NCI-H1694 treated with DMSO at 0.1 percent for 48 hours (cell line): Measurements from ENCODE around the gene ELF1.
"Not testable (repeated sequence)": the region's sequence is repeated elsewhere in the genome, so short reads cannot be mapped to it uniquely, and the experiment has no call there.

Experiments used
- DNase-seq: peaks from one replicate; lab custom pipeline; 2025; lab: John Stamatoyannopoulos, UW

Gene ELF1

DNA sequence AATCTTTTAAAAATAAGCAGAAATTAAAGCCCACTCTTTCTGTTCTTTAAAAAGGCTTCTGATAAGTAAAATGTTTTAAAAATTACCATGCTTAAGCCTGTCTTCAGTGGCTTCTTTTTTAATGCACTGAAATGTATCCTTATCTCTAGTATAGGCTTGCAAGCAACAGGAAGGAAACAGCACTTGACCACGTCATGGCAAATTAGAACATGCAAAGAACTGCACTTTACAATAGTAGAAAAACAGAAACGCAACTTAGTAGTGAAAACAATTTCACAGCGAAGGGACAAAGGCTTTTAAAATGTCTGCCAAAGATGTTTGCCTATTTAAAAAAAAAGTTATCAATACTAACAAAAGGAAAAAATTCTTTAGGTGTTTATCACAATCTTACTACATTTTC is 36.3 kb downstream of the ELF1 start:
- DNase-seq: no peak

DNA sequence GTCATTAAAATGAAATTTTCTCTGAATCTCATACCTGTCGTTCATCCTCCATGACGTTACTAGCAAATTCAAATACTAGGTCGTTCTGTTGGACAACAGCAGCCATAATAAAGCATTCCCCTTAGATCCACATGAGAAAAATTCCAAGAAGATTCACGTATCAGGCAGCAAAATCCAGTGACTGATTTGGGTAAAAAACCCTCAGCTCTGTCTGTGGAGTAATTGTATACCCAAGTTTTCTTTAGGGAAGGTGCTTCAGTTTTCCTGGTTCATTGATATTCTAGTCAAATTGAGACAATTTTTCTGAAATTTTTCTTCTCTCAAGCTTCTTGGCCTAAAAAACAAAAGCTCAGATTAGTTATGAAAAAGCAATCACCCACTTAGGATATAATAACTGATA is 37.2 kb downstream of the ELF1 start:
- no peak for DNase-seq

DNA sequence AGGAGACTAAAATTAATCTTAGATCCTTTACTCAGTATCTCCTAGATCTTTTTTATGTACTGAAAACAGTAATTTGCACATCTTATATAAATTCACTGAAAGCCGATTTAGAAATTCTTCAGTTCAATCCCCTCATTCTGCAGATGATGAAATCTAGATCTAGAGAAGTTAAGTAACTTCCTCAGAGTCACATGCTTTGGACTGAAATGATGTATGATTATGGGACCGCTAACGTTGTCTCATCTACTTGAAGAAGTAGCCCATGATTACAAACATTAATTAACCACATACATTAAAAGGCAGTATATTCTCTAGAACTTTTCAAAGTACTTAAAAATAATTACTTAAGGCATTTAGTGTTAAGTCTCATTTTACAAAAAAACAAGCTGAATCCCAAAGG is 37.8 kb downstream of the ELF1 start:
- no peak for DNase-seq

DNA sequence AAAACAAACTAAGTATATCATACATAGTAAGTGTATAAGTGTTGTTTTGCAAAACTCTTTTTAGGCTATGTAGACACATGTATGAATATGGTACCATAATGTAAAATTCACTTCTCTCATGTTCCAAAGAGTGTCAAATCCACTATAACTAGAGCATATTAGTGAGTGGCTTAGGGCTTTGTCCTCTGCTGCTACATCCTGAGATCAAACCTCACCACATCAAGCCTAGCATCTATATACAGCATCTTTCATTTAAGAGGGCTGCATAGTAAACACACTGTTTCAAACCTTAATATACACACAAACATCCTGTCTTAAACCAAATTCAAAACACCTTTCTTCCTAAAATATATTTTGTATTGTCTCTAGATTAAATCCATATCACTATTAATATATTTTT is 38.7 kb downstream of the ELF1 start:
- no peak for DNase-seq

DNA sequence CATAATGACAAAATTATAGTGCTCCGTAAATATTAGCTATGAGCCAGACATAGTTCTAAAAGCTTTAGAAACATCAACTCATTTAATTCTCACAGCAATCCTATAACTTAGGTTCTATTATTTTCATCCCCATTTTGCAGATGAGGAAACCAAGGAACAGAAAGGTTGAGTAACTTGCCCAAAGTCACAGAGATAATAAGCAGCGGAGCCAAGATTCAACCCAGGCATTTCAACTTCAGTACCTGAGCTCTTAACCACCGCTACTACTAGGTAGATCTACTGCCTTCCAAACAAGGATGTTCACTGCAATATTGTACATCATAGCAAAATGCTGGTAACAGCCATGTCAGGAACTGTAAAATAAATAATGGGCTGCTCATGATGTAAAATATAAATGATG is 39.9 kb downstream of the ELF1 start:
- no peak for DNase-seq

DNA sequence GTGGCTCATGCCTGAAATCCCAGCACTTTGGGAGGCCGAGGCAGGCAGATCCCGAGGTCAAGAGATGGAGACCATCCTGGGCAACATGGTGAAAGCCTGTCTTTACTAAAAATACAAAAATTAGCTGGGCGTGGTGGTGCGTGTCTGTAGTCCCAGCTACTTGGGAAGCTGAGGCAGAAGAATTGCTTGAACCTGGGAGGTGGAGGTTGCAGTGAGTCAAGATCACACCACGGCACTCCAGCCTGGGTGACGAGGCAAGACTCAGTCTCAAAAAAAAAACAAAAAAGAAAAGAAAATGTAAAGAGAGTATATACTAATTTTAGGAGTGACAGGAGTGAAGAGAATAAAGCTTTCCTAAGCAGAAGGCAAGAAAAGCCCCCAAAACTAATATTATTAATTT is 41.0 kb downstream of the ELF1 start:
- not testable (repeated sequence) for DNase-seq

DNA sequence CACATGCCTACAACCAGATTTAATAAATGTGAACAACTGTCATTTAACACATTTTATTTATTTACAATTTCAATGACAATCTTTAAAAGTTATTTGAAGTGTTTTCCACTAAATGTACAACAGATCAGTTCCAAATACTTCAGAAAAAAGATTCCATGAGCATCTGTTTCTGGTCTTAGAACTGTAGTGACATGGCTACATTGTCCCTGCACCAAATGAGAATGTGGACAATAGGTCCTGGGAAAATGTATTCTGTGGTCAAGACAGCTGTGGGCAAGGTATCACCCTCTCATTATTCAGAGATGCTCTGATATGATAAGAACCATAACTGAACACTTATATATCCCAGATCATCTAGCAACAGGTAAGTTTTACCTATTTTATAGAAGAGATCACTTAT is 43.7 kb downstream of the ELF1 start:
- DNase-seq: no peak

DNA sequence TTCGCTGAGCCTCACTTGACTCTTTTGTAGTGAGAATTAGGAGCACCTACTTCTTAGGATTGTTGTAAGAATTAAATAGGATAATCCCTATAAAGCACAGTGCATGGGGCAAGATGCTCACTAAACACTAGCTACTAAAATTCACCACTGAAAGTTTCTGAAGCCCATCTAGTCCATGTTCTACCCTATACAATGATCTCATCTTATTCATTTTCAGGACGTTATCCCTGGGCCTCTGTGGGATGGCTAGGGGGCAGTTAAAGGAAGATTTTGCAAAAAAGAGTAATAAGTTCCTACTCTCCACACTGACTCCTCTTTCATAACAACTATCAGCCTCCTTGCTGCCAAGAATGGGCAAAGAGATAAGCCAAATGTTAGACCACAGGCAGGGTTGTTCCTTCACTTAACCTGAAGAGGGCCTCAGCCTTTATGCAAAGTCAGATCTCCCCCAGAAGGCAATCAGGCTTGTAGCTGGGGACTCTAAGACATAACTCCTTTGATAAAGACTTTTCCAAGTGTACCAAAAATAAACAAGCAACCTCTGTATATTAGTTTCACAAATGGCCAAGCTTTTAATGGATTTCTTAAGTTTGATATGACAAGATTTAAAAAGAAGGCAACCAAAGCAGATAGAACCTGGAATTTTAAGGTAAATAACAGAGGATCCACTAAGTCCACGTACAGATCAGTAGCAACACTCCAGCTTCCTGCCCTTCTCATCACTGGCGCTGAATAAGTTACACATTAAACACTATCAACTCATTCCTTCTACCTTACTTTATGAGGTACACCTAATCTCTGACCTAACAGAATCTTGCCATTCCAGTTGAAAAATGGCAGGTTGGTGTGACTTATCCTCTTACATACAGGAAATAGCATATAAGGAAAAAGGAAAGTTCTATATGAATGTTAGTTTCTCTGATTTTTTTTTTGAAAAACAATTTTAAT is 44.4 kb downstream of the ELF1 start:
- no peak for DNase-seq

DNA sequence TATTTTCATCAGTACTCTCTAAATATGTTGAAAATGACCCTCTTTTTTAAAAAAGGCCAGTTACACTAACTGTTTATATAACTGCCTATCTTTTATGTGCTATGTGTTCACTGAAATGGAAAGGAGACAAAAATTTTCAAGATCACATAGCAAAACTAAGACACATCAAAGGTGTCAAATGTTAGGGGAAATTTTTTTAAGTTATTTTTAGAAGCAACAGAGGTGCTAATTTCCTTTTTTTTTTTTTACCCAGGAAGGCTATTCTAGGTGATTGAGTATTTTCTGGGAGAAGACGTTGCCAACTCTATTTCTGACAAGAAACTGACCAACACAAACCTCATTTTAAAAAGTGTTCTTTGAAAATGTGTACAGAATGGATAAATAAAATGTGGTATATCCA is 45.7 kb downstream of the ELF1 start:
- no peak for DNase-seq

DNA sequence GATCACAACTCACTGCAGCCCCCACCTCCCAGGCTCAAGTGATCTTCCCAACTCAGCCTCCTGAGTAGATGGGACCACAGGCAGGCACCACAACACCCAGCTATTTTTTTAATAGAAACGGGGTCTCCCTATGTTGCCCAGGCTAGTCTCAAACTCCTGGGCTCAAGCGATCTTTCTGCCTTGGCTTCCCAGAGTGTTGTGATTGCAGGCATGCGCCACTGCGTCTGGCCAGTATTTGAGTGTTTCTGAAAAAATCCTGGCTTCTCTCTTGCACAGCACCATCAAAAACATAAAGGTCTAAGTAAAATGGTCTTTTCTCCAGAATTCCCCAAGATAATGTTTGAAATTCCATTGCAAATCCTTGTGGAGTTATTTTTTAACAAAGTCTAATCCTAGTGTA is 47.8 kb downstream of the ELF1 start:
- DNase-seq: no peak

DNA sequence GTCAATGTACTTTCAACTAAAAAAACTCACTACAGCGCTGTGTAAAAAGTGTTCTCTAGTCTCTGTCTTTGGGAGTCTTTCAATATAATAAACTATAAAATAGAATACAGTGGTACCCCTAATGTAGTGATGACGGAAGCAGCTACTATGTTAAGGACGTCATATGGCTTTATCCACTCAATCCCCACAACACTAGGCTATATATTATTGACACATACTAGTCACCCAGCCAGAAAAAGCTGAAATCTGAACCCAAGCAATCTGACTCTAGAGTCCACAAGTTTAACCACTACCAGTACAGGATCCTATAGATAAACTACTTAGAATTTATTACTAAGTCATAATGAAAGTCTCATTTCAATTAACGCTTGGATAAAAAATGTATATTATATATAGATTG is 48.3 kb downstream of the ELF1 start:
- DNase-seq: no peak

DNA sequence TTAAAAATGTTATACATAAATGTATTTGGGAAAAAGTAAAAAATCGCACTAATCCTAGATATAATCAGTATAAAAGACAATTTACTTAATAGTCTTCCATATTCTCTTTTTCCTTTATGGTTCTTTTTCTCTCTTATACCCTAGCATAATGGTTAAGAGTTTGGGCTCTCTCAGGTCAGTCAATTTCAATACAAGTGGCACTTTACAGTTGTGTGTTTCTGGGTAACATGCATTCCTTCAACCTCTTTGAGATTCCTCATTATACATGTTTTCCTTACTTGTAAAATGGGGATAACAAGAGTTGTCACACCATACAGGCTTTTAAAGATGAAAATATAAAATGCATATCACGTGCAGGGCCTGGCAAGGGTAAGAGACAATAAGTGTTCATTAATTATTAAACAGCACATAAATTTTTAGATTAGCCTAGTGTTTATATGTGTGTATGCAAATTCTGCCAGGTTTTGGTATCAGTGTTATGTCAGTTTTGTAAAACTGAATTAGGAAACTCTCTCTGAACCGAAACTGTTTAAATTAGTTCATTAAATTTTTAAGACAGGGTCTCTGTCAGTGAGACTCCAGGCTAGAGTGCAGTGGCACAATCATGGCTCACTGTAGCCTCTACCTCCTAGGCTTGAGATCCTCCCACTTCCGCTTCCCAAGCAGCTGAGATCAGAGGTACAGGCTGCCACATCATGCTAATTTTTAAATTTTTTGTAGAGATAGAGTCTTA is 49.8 kb downstream of the ELF1 start:
- no peak for DNase-seq

DNA sequence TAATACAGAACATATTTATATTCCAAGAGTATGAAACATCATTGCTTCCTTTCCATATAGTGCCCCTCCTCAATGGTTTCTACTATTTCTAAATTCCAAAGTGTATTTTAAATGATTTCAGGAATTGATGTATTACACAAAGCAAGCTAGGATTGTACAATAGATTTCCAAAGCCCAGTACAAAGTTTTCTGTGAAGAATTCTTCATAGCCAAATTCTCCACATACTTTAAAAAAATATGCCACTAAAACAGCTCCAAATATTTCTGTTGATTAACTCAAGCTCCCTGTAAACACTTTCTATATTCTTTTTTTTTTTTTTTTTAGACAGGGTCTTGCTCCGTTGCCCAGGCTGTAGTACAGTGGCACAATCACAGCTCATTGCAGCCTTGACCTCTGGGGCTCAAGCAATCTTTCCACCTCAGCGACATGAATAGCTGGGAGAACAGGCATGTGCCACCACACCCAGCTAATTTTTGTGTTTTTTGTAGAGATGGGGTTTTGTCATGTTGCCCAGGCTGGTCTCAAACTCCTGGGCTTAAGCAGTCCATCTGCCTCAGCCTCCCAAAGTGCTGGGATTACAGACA is 50.6 kb downstream of the ELF1 start:
- no peak for DNase-seq

DNA sequence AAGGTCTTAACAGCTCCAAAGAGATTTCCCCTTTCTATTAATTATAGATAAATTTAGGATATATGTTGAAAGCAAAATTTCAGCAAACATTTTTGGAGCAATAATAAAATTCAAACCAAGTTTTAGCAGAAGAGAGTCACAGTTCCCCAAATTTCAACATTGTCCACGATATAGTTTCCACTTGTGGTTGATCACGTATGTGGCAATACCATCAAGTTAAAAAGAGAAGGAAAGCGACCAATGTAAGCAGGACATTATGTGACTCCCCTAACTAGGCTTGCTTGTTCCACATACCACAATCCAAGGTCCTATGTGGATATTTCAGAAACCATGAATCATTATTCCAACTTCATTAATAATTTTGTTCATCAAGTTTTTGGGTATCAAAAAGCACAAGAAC is 52.8 kb downstream of the ELF1 start:
- DNase-seq: no peak

DNA sequence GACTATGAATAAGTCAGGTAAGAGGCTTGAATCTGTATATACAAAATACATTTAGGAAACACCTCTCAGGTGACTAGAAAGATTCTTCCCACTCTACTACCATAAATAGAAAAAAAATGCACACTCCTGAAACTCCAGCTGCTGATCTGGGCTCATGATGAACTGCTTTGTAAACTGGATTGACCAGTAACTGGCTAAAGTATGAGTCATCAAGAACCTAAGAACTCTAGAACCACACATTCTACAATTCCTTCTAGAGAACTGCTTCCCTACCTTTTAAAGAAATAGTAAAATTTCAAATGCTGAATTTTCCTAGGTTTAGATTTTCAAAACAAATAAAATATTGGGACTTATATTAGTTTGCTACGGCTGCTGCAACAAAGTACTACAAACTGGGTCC is 55.2 kb downstream of the ELF1 start:
- no peak for DNase-seq

DNA sequence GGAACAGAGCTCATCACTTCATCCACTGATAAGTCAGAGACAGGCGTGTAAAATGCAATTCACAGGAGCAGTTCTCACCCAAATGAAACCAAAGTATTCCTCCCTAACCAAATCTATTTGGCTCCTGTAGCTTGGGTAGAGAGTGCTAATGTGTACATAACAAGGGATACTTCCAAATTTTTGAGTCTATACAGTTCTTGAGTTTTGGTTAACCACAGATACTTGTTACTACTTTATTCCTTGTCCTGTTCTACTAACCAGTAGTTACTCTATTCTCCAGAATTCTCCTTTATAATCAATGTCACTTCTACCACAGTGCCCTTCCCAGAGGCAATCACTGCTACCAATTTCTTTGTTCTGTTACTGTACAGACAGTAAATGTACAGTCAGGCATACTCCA is 57.3 kb downstream of the ELF1 start:
- DNase-seq: no peak

DNA sequence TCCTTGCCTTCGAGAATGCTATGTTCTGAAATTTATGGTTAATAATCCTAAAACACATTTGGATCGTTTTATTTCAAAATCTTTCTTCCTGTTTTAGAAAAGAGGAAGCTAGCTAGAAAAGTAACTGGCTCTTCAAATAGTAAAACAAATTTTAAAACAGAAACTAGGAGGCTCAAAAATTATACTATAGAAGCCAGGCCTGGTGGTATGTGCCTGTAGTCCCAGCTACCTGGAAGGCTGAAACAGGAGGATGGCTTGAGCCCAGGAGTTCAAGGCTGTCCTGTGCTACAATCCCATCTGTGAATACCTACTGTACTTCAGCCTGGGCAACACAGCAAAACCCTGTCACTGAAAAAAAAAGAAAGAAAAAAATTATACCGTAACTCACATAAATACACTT is 57.9 kb downstream of the ELF1 start:
- DNase-seq: no peak

DNA sequence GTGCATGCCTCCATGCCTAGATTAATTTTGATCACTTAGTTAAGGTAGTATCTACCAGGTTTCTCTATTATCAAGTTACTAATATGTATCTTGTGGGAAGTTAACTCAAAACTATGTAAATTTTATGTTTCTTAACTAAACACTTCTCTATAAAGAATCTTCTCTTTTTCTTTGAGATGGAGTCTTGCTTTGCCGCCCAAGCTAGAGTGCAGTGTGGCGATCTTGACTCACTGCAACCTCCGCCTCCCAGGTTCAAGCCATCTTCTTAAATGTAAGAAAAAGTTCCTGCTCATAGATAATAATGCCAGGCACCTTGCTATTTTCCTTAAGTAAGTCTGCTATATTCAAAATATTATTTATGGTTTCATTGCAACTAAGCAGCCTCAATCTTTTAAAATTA is 58.4 kb downstream of the ELF1 start:
- no peak for DNase-seq

DNA sequence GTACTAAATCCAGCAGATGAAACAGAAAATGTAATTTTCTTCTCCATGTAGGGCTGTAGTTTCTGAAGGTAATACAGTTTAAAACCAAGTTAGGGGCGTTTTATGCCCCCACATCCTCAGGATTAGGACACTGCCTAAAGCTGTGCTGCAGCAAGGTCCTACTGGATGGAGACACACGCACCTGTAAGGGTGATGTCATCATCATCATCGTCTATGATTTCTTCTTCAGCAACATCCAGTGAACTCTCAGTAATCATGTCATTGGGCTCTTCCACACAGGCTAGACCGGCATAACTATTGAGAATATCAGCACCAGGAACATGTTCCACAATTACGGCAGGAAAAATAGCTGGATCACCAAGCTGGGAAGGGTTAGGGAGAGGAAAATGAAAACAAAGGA is 60.5 kb downstream of the ELF1 start:
- DNase-seq: no peak

DNA sequence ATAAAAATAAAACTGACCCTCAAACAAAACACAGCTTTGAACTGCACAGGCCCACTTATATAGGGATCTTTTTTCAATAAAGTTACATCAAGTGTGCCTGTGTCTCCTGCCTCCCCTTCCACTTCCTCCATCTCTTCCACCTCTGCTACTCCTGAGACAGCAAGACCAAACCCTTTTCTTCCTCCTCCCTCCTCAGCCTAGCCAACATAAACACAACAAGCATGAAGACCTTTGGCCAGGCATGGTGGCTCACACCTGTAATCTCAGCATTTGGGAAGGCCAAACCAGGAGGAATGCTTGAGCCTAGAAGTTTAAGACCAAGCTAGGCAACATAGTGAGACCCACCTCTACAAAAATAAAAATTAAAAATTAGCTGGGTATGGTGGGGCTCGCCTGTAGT is 72.6 kb downstream of the ELF1 start:
- DNase-seq: no peak

DNA sequence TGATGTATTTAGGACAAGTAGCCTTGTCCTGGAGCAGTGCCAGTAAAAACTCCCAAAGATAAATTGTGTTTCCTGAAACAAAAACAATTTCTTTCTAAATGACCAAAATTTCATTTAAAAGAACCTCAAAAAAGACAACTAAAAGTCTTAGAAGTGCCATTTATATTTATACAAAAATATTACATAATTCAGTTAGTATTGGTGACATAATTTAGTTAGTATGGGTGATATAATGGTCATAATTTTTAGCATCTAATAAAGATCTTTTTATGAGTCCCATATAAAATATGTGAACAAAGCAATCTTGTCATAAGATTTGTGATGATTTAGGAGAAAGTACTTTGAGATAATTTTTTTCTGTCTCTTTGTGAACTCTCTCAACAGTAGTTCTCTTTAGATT is 76.0 kb downstream of the ELF1 start:
- no peak for DNase-seq

DNA sequence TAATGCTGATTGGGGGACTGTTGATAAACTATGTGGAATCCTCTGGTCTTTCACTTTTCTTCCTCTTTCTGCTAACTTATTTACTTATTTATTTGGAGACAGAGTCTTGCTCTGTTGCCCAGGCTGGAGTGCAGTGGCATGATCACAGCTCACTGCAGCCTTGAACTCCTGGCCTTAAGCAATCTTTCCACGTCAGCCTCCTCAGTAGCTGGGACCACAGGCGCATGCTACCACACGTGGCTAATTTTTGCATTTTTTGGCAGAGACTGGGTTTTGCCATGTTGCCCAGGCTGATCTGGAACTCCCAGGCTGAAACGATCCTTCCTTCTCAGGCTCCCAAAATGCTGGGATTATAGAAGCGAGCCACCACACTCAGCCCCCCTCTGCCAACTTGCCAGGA is 77.5 kb downstream of the ELF1 start:
- no peak for DNase-seq

DNA sequence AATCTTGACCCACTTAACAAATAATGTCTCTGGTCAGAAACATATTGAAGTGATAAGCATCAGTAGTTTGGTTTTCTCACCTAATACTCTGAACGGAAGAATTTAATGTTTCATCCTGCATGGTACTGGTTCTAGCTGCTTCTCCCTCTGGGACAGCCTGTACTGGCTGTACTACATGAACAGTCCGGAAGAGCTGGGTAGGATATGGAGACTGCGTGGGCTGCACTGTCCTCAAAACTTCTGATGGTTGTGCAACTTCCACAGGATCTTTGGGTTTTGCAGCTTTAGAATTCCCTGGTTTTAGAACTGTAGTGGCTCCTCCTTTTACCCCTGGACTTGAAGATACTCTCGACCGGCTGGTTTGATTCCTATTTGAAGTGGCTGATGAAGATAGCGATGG is 78.3 kb downstream of the ELF1 start:
- no peak for DNase-seq
